ENCODE results near the gene MANSC1. TPM values are rescaled to one million over a fixed set of nuclear protein-coding genes. Genes with fewer than 3 reads are reported as not detected.

The MANSC1 gene
- total and polyA plus RNA-seq, 2 donors (not counting 3 experiments of a cell fraction or from before 2014, with no cell fraction given) = 37.0 to 65.0 TPM

DNA sequence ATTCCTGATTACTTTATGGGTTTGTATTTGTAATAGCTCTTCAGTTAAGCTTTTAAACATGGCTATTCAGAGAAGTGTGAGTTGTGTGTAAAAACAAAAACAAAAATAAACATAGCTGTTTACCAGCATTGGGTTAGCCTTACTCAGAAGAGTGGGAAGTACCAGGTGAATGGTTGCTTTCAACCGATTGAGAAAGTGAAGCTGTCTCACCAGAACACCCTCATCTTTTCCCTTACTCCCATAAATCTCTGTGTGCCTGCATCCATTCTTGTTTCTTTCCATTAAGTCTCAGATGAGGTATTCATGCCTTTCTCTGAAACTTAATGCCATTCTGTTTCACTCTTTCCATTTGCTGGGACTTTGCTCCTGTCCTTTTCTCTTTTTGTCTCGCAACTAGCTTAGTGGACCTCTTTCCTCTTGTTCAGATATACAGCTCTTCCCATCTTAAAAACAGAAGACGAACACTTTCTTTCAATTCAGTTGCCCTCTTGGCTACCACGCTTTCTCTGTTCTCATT lies 17.5 kb upstream of the MANSC1 start:
- no TSS peak for BruUV-seq (replicated peaks)
- Histone ChIP-seq H3K27me3 (ENCODE audit: control insufficient read depth in 2 of 2, insufficient read depth in 2 of 2, low read length in 2 of 2) (no peaks in the 10 kb centered on the region), H3K4me2 (ENCODE audit: insufficient read depth, low read length) (no peak overlapping the region), H3K27ac (ENCODE audit: insufficient read depth, low read depth, low read length) (no peak overlapping the region), H3K4me3 (replicated peaks in 1 of 3; ENCODE audit: insufficient read depth in 1 of 3, low read depth in 1 of 3, low read length in 3 of 3) (no peak overlapping the region), H3K9me3 (replicated peaks; ENCODE audit: control insufficient read depth, insufficient read depth, low read length) (no peaks in the 10 kb centered on the region), H3K79me2 (ENCODE audit: control insufficient read depth, insufficient read depth, low read length) (no peaks in the 10 kb centered on the region), H2AFZ (ENCODE audit: low read depth, low read length) (no peak overlapping the region), H3K4me1 (ENCODE audit: control insufficient read depth, extremely low read depth, insufficient read depth, low read length) (no peaks in the 10 kb centered on the region), H4K20me1 (replicated peaks; ENCODE audit: control insufficient read depth, extremely low read depth, insufficient read depth, low read length) (no peaks in the 10 kb centered on the region), H3K9ac (replicated peaks; ENCODE audit: extremely low read depth, insufficient read depth, low read length) (no peak overlapping the region), H3K9me1 (replicated peaks; ENCODE audit: control insufficient read depth, extremely low read depth, insufficient read depth, low read length) (no peaks in the 10 kb centered on the region), H3K36me3 (ENCODE audit: control insufficient read depth in 2 of 2, extremely low read depth in 1 of 2, insufficient read depth in 2 of 2, low read length in 2 of 2) (peaks cover 0 to 2% of the 10 kb centered on the region in 2 experiments)
- POLR2A ChIA-PET = interaction anchor here (0.6 to 0.7 kb wide), 2 partner anchors 10 to 242 kb away, joined by 3 to 5 read pairs; no protein-coding TSS in a partner anchor
- intact Hi-C loops (cut with micrococcal nuclease) = no loop called here
- FAIRE-seq = no peak
- CTCF ChIA-PET = interaction anchor here (0.5 to 2.1 kb wide), 6 partner anchors 9 to 286 kb away, joined by 3 to 10 read pairs (median 4); partner anchors contain the start of gene BORCS5
- dilution Hi-C loops (cut with MboI; ENCODE audit: extremely low pct_ligation_motif_present, low sequenced_read_pairs) = no loop called here
- TF ChIP-seq JUN (IDR thresholded peaks at IDR 0.05; ENCODE audit: borderline replicate concordance, insufficient read depth, insufficient read length, low read depth) = no peak
- TF ChIP-seq EZH2 (IDR thresholded peaks at IDR 0.05; ENCODE audit: borderline replicate concordance, low read depth, low read length, severe bottlenecking) = no peak
- TF ChIP-seq GATA2 (IDR thresholded peaks at IDR 0.05; ENCODE audit: insufficient read depth, insufficient read length, low read depth, low read length) = no peak
- TF ChIP-seq POLR2A (IDR thresholded peaks at IDR 0.05; ENCODE audit: low read depth, low read length) = no peak
- TF ChIP-seq POLR2AphosphoS5 (IDR thresholded peaks at IDR 0.05; ENCODE audit: insufficient read depth, low read depth, low read length) = no peak
- TF ChIP-seq, protein P1, sequence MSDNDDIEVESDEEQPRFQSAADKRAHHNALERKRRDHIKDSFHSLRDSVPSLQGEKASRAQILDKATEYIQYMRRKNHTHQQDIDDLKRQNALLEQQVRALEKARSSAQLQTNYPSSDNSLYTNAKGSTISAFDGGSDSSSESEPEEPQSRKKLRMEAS (IDR thresholded peaks at IDR 0.05; ENCODE audit: insufficient read depth, insufficient read length) = no peak
- no peak for TF ChIP-seq FOS (IDR thresholded peaks at IDR 0.05; ENCODE audit: borderline replicate concordance, insufficient read depth, low read length)
- no peak for TF ChIP-seq MYC (IDR thresholded peaks at IDR 0.05; ENCODE audit: low read depth, low read length)
- TF ChIP-seq, protein P2, sequence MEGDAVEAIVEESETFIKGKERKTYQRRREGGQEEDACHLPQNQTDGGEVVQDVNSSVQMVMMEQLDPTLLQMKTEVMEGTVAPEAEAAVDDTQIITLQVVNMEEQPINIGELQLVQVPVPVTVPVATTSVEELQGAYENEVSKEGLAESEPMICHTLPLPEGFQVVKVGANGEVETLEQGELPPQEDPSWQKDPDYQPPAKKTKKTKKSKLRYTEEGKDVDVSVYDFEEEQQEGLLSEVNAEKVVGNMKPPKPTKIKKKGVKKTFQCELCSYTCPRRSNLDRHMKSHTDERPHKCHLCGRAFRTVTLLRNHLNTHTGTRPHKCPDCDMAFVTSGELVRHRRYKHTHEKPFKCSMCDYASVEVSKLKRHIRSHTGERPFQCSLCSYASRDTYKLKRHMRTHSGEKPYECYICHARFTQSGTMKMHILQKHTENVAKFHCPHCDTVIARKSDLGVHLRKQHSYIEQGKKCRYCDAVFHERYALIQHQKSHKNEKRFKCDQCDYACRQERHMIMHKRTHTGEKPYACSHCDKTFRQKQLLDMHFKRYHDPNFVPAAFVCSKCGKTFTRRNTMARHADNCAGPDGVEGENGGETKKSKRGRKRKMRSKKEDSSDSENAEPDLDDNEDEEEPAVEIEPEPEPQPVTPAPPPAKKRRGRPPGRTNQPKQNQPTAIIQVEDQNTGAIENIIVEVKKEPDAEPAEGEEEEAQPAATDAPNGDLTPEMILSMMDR (IDR thresholded peaks at IDR 0.05; ENCODE audit: extremely low read depth in 1 of 2, insufficient read depth in 1 of 2, low read depth in 1 of 2, low read length in 2 of 2) = no peak
- no peak for DNase-seq (ENCODE audit: low read depth, low spot score)

Data from endothelial cell of umbilical vein (primary cell).